Nephron (organoid): ENCODE measurements around the gene MRAS.

Experiments used
- H3K27ac Mint-ChIP-seq, 3 experiments: 2 replicates each; pipeline ENCODE4 v1.8.0; 2020; ENCODE audit warnings: mixed read lengths in 3 of 3, mild to moderate bottlenecking in 2 of 3, moderate library complexity in 1 of 3
- H3K27me3 Mint-ChIP-seq: 2 replicates; pipeline ENCODE4 v1.8.0; 2021; ENCODE audit warnings: low read depth, mild to moderate bottlenecking, moderate library complexity, mixed read lengths
- H3K36me3 Mint-ChIP-seq: 2 replicates; pipeline ENCODE4 v1.8.0; 2020; ENCODE audit warnings: low read depth, mixed read lengths
- H3K4me1 Mint-ChIP-seq: 2 replicates; pipeline ENCODE4 v1.8.0; 2020; ENCODE audit warnings: mixed read lengths
- H3K4me3 Mint-ChIP-seq, 3 experiments: 2 replicates each; pipeline ENCODE4 v1.8.0; 2020; ENCODE audit warnings: mild to moderate bottlenecking in 3 of 3, mixed read lengths in 3 of 3, moderate library complexity in 2 of 3
- H3K9me3 Mint-ChIP-seq: 2 replicates; pipeline ENCODE4 v1.8.0; 2020; ENCODE audit warnings: mixed read lengths
- CTCF ChIP-seq, 3 experiments: fragments of 200-600 bp; sonication (generic); IDR thresholded peaks; one replicate each; pipeline ENCODE4 v1.5.0; 2021; ENCODE audit warnings: antibody characterized with exemption in 3 of 3; ENCODE audit not compliant: unreplicated experiment in 3 of 3

MRAS gene

GRCh38 chr3:138366006-138366759 lies 17.8 kb downstream of the MRAS start:
- Mint-ChIP-seq H3K9me3 (no peaks in the 10 kb centered on the region), H3K27ac (no peak overlapping the region), H3K4me1 (peaks cover 52% of the 10 kb centered on the region), H3K36me3 (peaks cover 8% of the 10 kb centered on the region), H3K27me3 (no peaks in the 10 kb centered on the region), H3K4me3 (no peak overlapping the region)
- TF ChIP-seq CTCF (IDR thresholded peaks at IDR 0.05; ENCODE audit: unreplicated experiment in 3 of 3), result no peak

- no peaks in the 10 kb centered on the region for H3K9me3 Mint-ChIP-seq
- no peaks in the 10 kb centered on the region for H3K27me3 Mint-ChIP-seq
- H3K4me3 Mint-ChIP-seq, result no peak overlapping the region
- peaks cover 53% of the 10 kb centered on the region for H3K4me1 Mint-ChIP-seq
- H3K36me3 Mint-ChIP-seq, result peaks cover 8% of the 10 kb centered on the region
- H3K27ac Mint-ChIP-seq, result peak overlapping the region in 1 of 3 experiments; percentile 13
- TF ChIP-seq CTCF (IDR thresholded peaks at IDR 0.05; ENCODE audit: unreplicated experiment in 3 of 3), result no peak
Observed at GRCh38 chr3:138367326-138367850, 19.0 kb downstream of the MRAS start.

GRCh38 chr3:138367911-138368310 lies 19.5 kb downstream of the MRAS start:
- Mint-ChIP-seq H3K4me3 (no peak overlapping the region), H3K9me3 (no peaks in the 10 kb centered on the region), H3K27me3 (no peaks in the 10 kb centered on the region), H3K27ac (peak overlapping the region in 2 of 3 experiments; percentile 5 to 13), H3K36me3 (peaks cover 11% of the 10 kb centered on the region), H3K4me1 (peaks cover 48% of the 10 kb centered on the region)
- no peak for TF ChIP-seq CTCF (IDR thresholded peaks at IDR 0.05; ENCODE audit: unreplicated experiment in 3 of 3)

- Mint-ChIP-seq H3K27ac (no peak overlapping the region), H3K9me3 (no peaks in the 10 kb centered on the region), H3K4me3 (no peak overlapping the region), H3K27me3 (no peaks in the 10 kb centered on the region), H3K4me1 (peaks cover 44% of the 10 kb centered on the region), H3K36me3 (peaks cover 24% of the 10 kb centered on the region)
- TF ChIP-seq CTCF (IDR thresholded peaks at IDR 0.05; ENCODE audit: unreplicated experiment in 3 of 3), result no peak
Observed at GRCh38 chr3:138369151-138369900, 20.9 kb downstream of the MRAS start.

- Mint-ChIP-seq H3K27ac (no peak overlapping the region), H3K4me3 (no peak overlapping the region), H3K36me3 (peaks cover 29% of the 10 kb centered on the region), H3K27me3 (no peaks in the 10 kb centered on the region), H3K9me3 (no peaks in the 10 kb centered on the region), H3K4me1 (peaks cover 47% of the 10 kb centered on the region)
- TF ChIP-seq CTCF (IDR thresholded peaks at IDR 0.05; ENCODE audit: unreplicated experiment in 3 of 3), result no peak
Observed at GRCh38 chr3:138370321-138370720, 21.9 kb downstream of the MRAS start.
